IPS-15b (cell line): ENCODE results near the gene DRAM1.
"Not testable (repeated sequence)": the region's sequence is repeated elsewhere in the genome, so short reads cannot be mapped to it uniquely, and the experiment has no call there.

Experiments used
- H3K27me3 ChIP-seq: one replicate; pipeline ENCODE4 v1.6.1; 2013; ENCODE audit warnings: low read length; ENCODE audit not compliant: control insufficient read depth, insufficient read depth
- H3K36me3 ChIP-seq: one replicate; pipeline ENCODE4 v1.6.1; 2013; ENCODE audit warnings: low read length; ENCODE audit not compliant: control insufficient read depth, insufficient read depth
- H3K4me1 ChIP-seq: one replicate; pipeline ENCODE4 v1.6.1; 2013; ENCODE audit warnings: mild to moderate bottlenecking, low read length; ENCODE audit not compliant: control insufficient read depth, insufficient read depth
- H3K4me3 ChIP-seq: one replicate; pipeline ENCODE4 v1.5.1; 2013; ENCODE audit warnings: low read depth, low read length
- H3K9ac ChIP-seq: one replicate; pipeline ENCODE4 v1.6.1; 2013; ENCODE audit warnings: low read depth, mild to moderate bottlenecking, low read length
- H3K9me3 ChIP-seq: one replicate; pipeline ENCODE4 v1.6.1; 2013; ENCODE audit warnings: mild to moderate bottlenecking, low read length; ENCODE audit not compliant: control insufficient read depth, insufficient read depth

The DRAM1 gene

GRCh38 chr12:101847325-101847724 lies 30.1 kb upstream of the DRAM1 start:
- Histone ChIP-seq H3K4me3 (no peak overlapping the region), H3K4me1 (no peaks in the 10 kb centered on the region), H3K9me3 (no peaks in the 10 kb centered on the region), H3K27me3 (no peaks in the 10 kb centered on the region), H3K36me3 (no peaks in the 10 kb centered on the region), H3K9ac (no peak overlapping the region)

DNA sequence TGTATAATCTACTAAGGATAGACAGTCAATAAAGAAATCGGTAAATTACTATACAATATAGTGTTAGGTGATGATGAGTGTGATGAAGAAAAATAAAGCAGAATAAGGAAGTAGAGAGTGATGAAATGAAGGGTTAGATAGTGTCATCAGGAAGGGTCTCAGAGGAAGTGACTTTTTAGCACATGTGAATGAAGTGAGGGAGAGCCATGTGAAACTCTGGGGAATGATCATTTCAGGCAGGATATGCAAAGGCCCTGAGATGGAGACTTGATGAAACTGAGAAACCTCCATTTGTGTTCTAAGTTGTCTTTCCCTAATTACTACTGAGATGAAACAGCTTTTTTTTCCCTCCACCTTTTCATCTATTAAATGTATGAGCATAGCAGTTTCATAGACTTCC lies 27.2 kb upstream of the DRAM1 start:
- H3K4me1 ChIP-seq, result no peaks in the 10 kb centered on the region
- H3K9ac ChIP-seq, result no peak overlapping the region
- no peaks in the 10 kb centered on the region for H3K27me3 ChIP-seq
- H3K4me3 ChIP-seq, result no peak overlapping the region
- H3K36me3 ChIP-seq, result no peaks in the 10 kb centered on the region
- no peaks in the 10 kb centered on the region for H3K9me3 ChIP-seq

GRCh38 chr12:101852998-101853397 lies 24.4 kb upstream of the DRAM1 start:
- Histone ChIP-seq H3K4me3 (no peak overlapping the region), H3K36me3 (no peaks in the 10 kb centered on the region), H3K27me3 (no peaks in the 10 kb centered on the region), H3K9me3 (no peaks in the 10 kb centered on the region), H3K4me1 (no peaks in the 10 kb centered on the region), H3K9ac (no peak overlapping the region)

DNA sequence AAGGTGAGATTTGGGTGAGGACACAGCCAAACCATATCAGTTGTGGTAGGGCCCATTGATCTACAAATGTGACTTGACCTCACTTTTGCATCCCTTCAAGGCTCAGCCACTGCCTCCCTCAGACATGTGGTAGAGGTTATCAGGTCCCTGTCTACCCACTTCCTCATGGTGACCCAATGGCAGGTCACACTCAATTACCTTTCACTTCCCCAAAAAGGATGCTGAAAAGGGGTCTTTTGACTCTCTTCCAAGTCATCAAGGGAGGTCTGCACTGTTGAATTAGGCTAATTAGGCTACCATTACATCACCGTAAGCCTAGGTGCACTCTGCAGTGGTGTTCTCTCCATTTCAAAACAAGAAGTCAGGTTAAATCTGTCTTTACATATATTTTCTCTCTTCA lies 22.6 kb upstream of the DRAM1 start:
- Histone ChIP-seq H3K27me3 (no peaks in the 10 kb centered on the region), H3K36me3 (no peaks in the 10 kb centered on the region), H3K9me3 (no peaks in the 10 kb centered on the region), H3K4me3 (no peak overlapping the region), H3K4me1 (no peaks in the 10 kb centered on the region), H3K9ac (no peak overlapping the region)

- Histone ChIP-seq H3K27me3 (no peaks in the 10 kb centered on the region), H3K4me3 (no peak overlapping the region), H3K36me3 (no peaks in the 10 kb centered on the region), H3K4me1 (no peaks in the 10 kb centered on the region), H3K9ac (no peak overlapping the region), H3K9me3 (no peaks in the 10 kb centered on the region)
Observed at GRCh38 chr12:101855364-101855884, 22.0 kb upstream of the DRAM1 start.

- Histone ChIP-seq H3K27me3 (no peaks in the 10 kb centered on the region), H3K4me3 (no peak overlapping the region), H3K9ac (no peak overlapping the region), H3K9me3 (no peaks in the 10 kb centered on the region), H3K36me3 (no peaks in the 10 kb centered on the region), H3K4me1 (no peaks in the 10 kb centered on the region)
Observed at GRCh38 chr12:101855976-101856375, 21.4 kb upstream of the DRAM1 start.

DNA sequence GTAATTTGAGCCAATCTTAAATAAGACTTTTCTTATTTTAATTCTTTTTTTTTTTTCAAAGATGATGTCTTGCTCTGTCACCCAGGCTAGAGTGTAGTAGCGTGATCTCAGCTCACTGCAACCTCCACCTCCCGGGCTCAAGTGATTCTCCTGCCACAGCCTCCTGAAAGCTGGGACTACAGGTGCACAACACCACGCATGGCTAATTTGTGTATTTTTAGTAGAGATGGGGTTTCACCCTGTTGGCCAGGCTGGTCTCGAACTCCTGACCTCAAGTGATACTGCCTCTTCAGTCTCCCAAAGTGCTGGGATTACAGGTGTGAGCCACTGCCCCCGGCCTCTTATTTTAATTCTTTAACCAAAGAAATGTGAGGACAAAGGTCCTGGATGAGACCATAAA lies 20.8 kb upstream of the DRAM1 start:
- not testable (repeated sequence) for H3K4me3 ChIP-seq, H3K9ac ChIP-seq, H3K27me3 ChIP-seq, H3K4me1 ChIP-seq, H3K9me3 ChIP-seq, H3K36me3 ChIP-seq

DNA sequence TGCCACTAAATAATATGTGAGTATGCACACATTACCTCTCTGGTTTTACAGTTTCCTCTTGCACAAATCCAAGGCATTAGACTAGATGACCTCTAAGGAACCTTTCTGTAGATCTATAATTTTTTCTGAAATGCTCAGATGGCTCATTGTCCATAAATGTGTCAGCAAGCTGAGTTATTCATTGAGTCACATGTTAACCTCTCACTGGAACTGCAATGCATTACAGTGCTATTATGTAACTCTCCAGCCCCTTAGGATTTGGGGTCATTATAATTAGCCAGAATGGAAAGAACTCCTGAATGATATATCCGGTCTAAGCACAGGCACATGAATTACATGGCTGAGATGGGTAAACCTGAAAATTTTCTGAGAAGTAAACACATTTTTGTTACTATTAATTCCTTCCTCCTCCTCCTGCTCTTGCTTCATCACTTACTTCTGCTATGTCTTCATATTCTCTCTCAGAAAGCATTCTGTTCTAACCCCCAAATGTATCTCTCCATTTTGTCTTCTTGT lies 20.3 kb upstream of the DRAM1 start:
- Histone ChIP-seq H3K27me3 (no peaks in the 10 kb centered on the region), H3K9me3 (no peaks in the 10 kb centered on the region), H3K9ac (no peak overlapping the region), H3K36me3 (no peaks in the 10 kb centered on the region), H3K4me1 (no peaks in the 10 kb centered on the region), H3K4me3 (no peak overlapping the region)

GRCh38 chr12:101858361-101858760 lies 19.0 kb upstream of the DRAM1 start:
- H3K4me3 ChIP-seq, result no peak overlapping the region
- H3K9ac ChIP-seq, result no peak overlapping the region
- H3K4me1 ChIP-seq, result no peaks in the 10 kb centered on the region
- H3K27me3 ChIP-seq, result no peaks in the 10 kb centered on the region
- H3K36me3 ChIP-seq, result no peaks in the 10 kb centered on the region
- no peaks in the 10 kb centered on the region for H3K9me3 ChIP-seq

DNA sequence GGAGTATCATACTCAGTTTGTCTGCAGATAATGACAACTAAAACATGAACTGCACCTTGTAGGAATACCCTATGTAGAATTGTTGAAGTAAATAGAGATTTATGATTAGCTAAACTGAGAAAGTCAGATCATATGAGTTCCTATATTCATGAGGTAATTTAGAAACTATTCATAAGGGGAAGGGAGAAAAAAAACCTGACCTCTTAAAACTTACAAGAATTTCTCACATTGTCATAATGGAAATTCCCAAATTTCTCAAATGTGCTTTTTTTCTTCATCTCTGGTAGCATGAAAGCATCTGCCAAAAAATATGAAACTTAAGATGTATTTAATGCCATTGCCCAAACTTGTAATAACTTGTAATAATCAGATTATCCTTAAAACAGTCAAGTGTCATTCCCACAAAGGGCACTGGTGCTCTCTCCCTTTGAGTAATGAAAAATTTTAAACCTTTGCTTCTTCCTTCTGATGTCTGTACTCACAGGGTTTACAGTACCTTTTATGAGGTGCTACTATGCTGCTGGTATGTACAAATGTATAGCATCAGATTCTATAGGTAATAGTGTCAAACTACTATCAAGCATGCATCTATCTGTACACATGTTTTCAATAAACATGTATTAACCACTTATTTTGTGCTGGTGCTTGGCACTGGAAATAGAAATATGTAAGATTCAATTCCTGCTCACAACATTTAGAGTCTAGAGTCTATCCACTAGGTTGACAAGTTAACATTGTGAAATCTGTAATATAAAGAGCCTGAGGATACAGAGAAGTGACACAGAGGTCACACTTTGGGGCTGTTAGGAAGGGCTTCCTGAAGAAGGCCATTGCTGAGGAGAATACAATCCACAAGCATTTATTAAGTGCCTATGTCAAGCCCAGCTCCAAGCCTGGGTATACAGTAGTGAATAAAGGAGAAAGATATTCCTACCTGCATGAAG lies 17.4 kb upstream of the DRAM1 start:
- H3K4me1 ChIP-seq, result no peaks in the 10 kb centered on the region
- no peak overlapping the region for H3K4me3 ChIP-seq

DNA sequence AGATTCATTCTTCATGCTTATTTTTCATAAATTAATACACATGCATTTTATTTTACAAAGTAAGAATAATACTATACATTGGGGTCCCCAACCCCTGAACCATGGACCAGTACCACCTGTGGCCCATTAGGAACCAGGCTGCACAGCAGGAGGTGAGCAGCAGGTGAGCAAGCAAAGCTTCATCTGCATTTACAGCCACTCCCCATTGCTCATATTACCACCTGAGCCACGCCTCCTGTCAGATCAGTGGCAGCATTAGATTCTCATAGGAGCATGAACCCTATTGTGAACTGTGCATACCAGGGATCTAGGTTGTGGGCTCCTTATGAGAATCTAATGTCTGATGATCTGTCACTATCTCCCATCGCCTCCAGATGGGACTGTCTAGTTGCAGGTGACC lies 15.7 kb upstream of the DRAM1 start:
- not testable (repeated sequence) for H3K4me1 ChIP-seq, H3K4me3 ChIP-seq, H3K9ac ChIP-seq, H3K36me3 ChIP-seq, H3K9me3 ChIP-seq, H3K27me3 ChIP-seq

More for the DNA sequence above, 17.4 kb upstream of the DRAM1 start:
- no peaks in the 10 kb centered on the region for H3K36me3 ChIP-seq
- no peaks in the 10 kb centered on the region for H3K27me3 ChIP-seq
- no peak overlapping the region for H3K9ac ChIP-seq
- H3K9me3 ChIP-seq, result no peaks in the 10 kb centered on the region

DNA sequence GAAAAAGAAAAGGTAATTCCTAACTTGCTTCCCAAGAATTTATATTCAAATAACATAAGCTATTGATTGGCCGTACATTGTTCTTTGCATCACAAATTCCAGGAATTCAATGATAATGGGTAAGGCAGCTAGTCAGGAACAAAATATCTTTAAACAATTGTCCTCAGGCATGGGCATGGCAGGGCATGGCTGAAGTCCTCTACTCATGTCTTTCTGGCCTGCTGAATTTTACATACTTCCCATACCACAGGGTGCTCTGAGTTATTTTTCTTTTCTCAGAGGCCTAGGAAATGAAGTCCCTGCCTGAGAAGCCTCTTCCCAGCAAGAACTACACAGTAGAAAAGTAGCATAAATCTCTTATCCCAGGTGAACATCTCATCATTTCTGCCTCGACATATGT lies 15.1 kb upstream of the DRAM1 start:
- no peaks in the 10 kb centered on the region for H3K36me3 ChIP-seq
- H3K4me1 ChIP-seq, result peaks cover 5% of the 10 kb centered on the region
- no peaks in the 10 kb centered on the region for H3K27me3 ChIP-seq
- no peaks in the 10 kb centered on the region for H3K9me3 ChIP-seq
- H3K9ac ChIP-seq, result no peak overlapping the region
- no peak overlapping the region for H3K4me3 ChIP-seq
